Keratinocyte (primary cell): ENCODE measurements around the gene CCDC69. TPM values are rescaled to one million over a fixed set of nuclear protein-coding genes. Genes with fewer than 3 reads are reported as not detected.
"Not testable (repeated sequence)": the region's sequence is repeated elsewhere in the genome, so short reads cannot be mapped to it uniquely, and the experiment has no call there.

Experiments
- DNase-seq: peaks from one replicate; pipeline ENCODE4 v3.0.0-alpha.2; 2011; ENCODE audit warnings: low read depth, missing footprints, low spot score
- FAIRE-seq: peaks from 2 replicates; lab custom pipeline; 2011; peaks lifted over from hg19 to GRCh38; lab: Jason Lieb, UNC
- H2AFZ ChIP-seq: 2 replicates; pipeline ENCODE4 v1.6.0; 2012; ENCODE audit warnings: low read length, control low read depth, inconsistent platforms; ENCODE audit not compliant: control insufficient read depth
- H3K27ac ChIP-seq: 2 replicates; pipeline ENCODE4 v1.5.1; 2011; ENCODE audit warnings: low read length; ENCODE audit not compliant: control insufficient read depth, insufficient read depth
- H3K27me3 ChIP-seq: 3 replicates; pipeline ENCODE4 v1.6.0; 2011; ENCODE audit warnings: low read length; ENCODE audit not compliant: control insufficient read depth, insufficient read depth; ENCODE audit errors: extremely low read depth
- H3K36me3 ChIP-seq, 2 experiments: 2 replicates in 1 of 2; 3 replicates in 1 of 2; pipeline ENCODE4 v1.5.1; 2011; ENCODE audit warnings: low read length in 2 of 2, mild to moderate bottlenecking in 1 of 2; ENCODE audit not compliant: control insufficient read depth in 2 of 2, insufficient read depth in 2 of 2; ENCODE audit errors: extremely low read depth in 1 of 2
- H3K4me1 ChIP-seq: 3 replicates; pipeline ENCODE4 v1.5.1; 2011; ENCODE audit warnings: low read length; ENCODE audit not compliant: control insufficient read depth, insufficient read depth; ENCODE audit errors: extremely low read depth
- H3K4me2 ChIP-seq: 3 replicates; pipeline ENCODE4 v1.6.0; 2011; ENCODE audit warnings: low read depth, low read length; ENCODE audit not compliant: control insufficient read depth, insufficient read depth; ENCODE audit errors: extremely low read depth
- H3K4me3 ChIP-seq, 3 experiments: fragments of 200-600 bp in 1 of 3; sonication (generic) in 1 of 3; 2 replicates in 2 of 3; 3 replicates in 1 of 3; pipeline ENCODE4 v1.5.1; 2011 to 2016; ENCODE audit warnings: low read length in 3 of 3, mild to moderate bottlenecking in 3 of 3, control low read depth in 2 of 3, inconsistent platforms in 1 of 3, low read depth in 1 of 3, mixed read lengths in 1 of 3, mixed run types in 1 of 3, moderate library complexity in 1 of 3; ENCODE audit not compliant: control insufficient read depth in 2 of 3, insufficient read depth in 2 of 3; ENCODE audit errors: extremely low read depth in 1 of 3
- H3K79me2 ChIP-seq: 2 replicates; pipeline ENCODE4 v1.6.0; 2012; ENCODE audit warnings: low read length; ENCODE audit not compliant: control insufficient read depth, insufficient read depth
- H3K9ac ChIP-seq: 3 replicates; pipeline ENCODE4 v1.6.0; 2011; ENCODE audit warnings: low read length; ENCODE audit not compliant: control insufficient read depth, insufficient read depth; ENCODE audit errors: extremely low read depth
- H3K9me1 ChIP-seq: 3 replicates; pipeline ENCODE4 v1.6.0; 2011; ENCODE audit warnings: low read length; ENCODE audit not compliant: control insufficient read depth, insufficient read depth; ENCODE audit errors: extremely low read depth
- H3K9me3 ChIP-seq: 2 replicates; pipeline ENCODE4 v1.5.1; 2012; ENCODE audit warnings: low read depth, low read length; ENCODE audit not compliant: control insufficient read depth
- H4K20me1 ChIP-seq: 3 replicates; pipeline ENCODE4 v1.6.0; 2011; ENCODE audit warnings: low read length; ENCODE audit not compliant: control insufficient read depth, insufficient read depth; ENCODE audit errors: extremely low read depth
- CTCF ChIP-seq, 3 experiments: IDR thresholded peaks in 1 of 3; conservative IDR thresholded peaks in 1 of 3; optimal IDR thresholded peaks in 1 of 3; 2 replicates in 2 of 3; 3 replicates in 1 of 3; pipeline versions ENCODE3 to v1.5.1; 2011; ENCODE audit warnings: low read length in 3 of 3, mild to moderate bottlenecking in 3 of 3, moderate library complexity in 2 of 3, control low read depth in 1 of 3, inconsistent platforms in 1 of 3; ENCODE audit not compliant: insufficient read depth in 2 of 3; ENCODE audit errors: extremely low read depth in 1 of 3
- EZH2 ChIP-seq: IDR thresholded peaks from one replicate; pipeline ENCODE4 v1.6.1; 2012; ENCODE audit warnings: inconsistent platforms, mild to moderate bottlenecking, low read length, moderate library complexity
- dilution Hi-C: fragments of 300-500 bp; cut with MboI; formaldehyde crosslinking; loops from one replicate; pipeline ENCODE4 v1.7.0; 2020; ENCODE audit warnings: low sequenced_read_pairs; ENCODE audit not compliant: extremely low pct_ligation_motif_present
- polyA plus RNA-seq, 5 experiments: library from polyadenylated mRNA; depleted of rRNA in 3 of 5; stranded (reverse) in 3 of 5; stranded (forward) in 1 of 5; unstranded in 1 of 5; fragments of >200 nt; gene quantifications; 1 replicate in 1 of 5; 2 replicates in 3 of 5; 3 replicates in 1 of 5; pipeline versions ENCODE4 v1.2.1 to v1.2.3, GENCODE V29; 2011 to 2012; ENCODE audit warnings: missing spikeins in 2 of 5, low read depth in 1 of 5, low replicate concordance in 1 of 5

Gene CCDC69
- polyA plus RNA-seq, 1 donor (not counting 4 experiments of a cell fraction or from before 2014, with no cell fraction given) = 4.1 TPM

- Histone ChIP-seq H3K9me1 (no peaks in the 10 kb centered on the region), H3K27ac (no peak overlapping the region), H3K79me2 (no peaks in the 10 kb centered on the region), H3K27me3 (no peaks in the 10 kb centered on the region), H3K36me3 (no peaks in the 10 kb centered on the region), H3K4me1 (peaks cover 9% of the 10 kb centered on the region), H4K20me1 (no peaks in the 10 kb centered on the region), H3K4me3 (no peak overlapping the region), H3K9ac (no peak overlapping the region), H3K4me2 (no peak overlapping the region), H2AFZ (no peak overlapping the region), H3K9me3 (no peaks in the 10 kb centered on the region)
- TF ChIP-seq EZH2 = no peak
- no peak for TF ChIP-seq CTCF (optimal IDR thresholded peaks at IDR 0.05 in 1 of 3, IDR thresholded peaks at IDR 0.05 in 1 of 3, conservative IDR thresholded peaks at IDR 0.05 in 1 of 3; ENCODE audit: extremely low read depth in 1 of 3, insufficient read depth in 2 of 3, low read length in 3 of 3)
- DNase-seq (no peak), FAIRE-seq (no peak)
- dilution Hi-C loops = no loop called here
These were observed 25.0 kb downstream of the CCDC69 start for GRCh38 chr5:151198861-151199260.

- H3K4me3 ChIP-seq, H3K4me2 ChIP-seq, dilution Hi-C loops, H3K36me3 ChIP-seq, H3K4me1 ChIP-seq, H2AFZ ChIP-seq, H3K9me1 ChIP-seq, H3K9ac ChIP-seq, H4K20me1 ChIP-seq, H3K9me3 ChIP-seq, DNase-seq, H3K27me3 ChIP-seq, FAIRE-seq, H3K27ac ChIP-seq, H3K79me2 ChIP-seq: not testable (repeated sequence)
These were observed 26.6 kb downstream of the CCDC69 start for GRCh38 chr5:151197291-151197600.

- no peak for DNase-seq
- H4K20me1 ChIP-seq = no peaks in the 10 kb centered on the region
- no peaks in the 10 kb centered on the region for H3K9me1 ChIP-seq
- H3K4me3 ChIP-seq = no peak overlapping the region
- no peak overlapping the region for H3K9ac ChIP-seq
- H3K27ac ChIP-seq = no peak overlapping the region
- H2AFZ ChIP-seq = no peak overlapping the region
- H3K4me1 ChIP-seq = no peaks in the 10 kb centered on the region
- H3K36me3 ChIP-seq = no peaks in the 10 kb centered on the region
- no peaks in the 10 kb centered on the region for H3K9me3 ChIP-seq
- no peak for FAIRE-seq
- H3K4me2 ChIP-seq = no peak overlapping the region
- no peaks in the 10 kb centered on the region for H3K27me3 ChIP-seq
- H3K79me2 ChIP-seq = no peaks in the 10 kb centered on the region
- dilution Hi-C loops = no loop called here
- TF ChIP-seq EZH2 = no peak
- TF ChIP-seq CTCF (optimal IDR thresholded peaks at IDR 0.05 in 1 of 3, IDR thresholded peaks at IDR 0.05 in 1 of 3, conservative IDR thresholded peaks at IDR 0.05 in 1 of 3; ENCODE audit: extremely low read depth in 1 of 3, insufficient read depth in 2 of 3, low read length in 3 of 3) = no peak
These were observed 27.2 kb downstream of the CCDC69 start for GRCh38 chr5:151196556-151197290.
